ENCODE data around the gene FLNB.
"Not testable (repeated sequence)": the region's sequence is repeated elsewhere in the genome, so short reads cannot be mapped to it uniquely, and the experiment has no call there.

The FLNB gene

GRCh38 chr3:58032186-58032585 is 24.0 kb downstream of the FLNB start:
- DNase-seq, result no peak

- no peak for DNase-seq
Measured at GRCh38 chr3:58034738-58035523, 26.7 kb downstream of the FLNB start.

- peak; percentile 36 for DNase-seq
Measured at GRCh38 chr3:58035524-58036255, 27.5 kb downstream of the FLNB start.

- peak; percentile 24 for DNase-seq
Measured at GRCh38 chr3:58036293-58037032, 28.2 kb downstream of the FLNB start.

- no peak for DNase-seq
Measured at GRCh38 chr3:58037141-58037910, 29.1 kb downstream of the FLNB start.

DNA sequence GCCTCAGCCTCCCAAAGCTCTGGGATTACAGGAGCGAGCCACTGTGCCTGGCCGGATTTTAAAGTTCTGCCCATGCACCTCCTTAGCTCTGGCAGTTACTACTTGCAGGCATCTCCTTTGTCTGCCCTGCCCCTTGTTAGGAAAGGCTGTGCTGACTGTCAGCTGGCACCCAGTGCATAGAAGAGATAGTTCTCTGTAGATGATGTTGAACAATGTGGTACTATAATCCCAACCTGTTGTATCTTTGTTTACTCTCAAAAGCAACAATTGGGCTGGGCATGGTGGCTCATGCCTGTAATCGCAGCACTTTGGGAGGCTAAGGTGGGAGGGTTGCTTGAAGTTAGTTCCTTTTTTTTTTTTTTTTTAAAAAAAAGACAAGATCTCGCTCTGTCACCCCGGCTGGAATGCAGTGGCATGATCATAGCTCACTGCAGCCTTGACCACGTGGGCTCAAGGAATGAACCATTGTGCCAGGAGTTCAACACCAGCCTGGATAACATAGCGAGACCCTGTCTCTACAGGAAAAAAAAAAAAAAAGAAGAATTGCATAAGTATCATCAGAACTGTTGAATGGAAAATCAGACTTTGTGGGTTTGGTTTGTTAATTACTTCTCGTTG is 30.6 kb downstream of the FLNB start:
- DNase-seq, result no peak

DNA sequence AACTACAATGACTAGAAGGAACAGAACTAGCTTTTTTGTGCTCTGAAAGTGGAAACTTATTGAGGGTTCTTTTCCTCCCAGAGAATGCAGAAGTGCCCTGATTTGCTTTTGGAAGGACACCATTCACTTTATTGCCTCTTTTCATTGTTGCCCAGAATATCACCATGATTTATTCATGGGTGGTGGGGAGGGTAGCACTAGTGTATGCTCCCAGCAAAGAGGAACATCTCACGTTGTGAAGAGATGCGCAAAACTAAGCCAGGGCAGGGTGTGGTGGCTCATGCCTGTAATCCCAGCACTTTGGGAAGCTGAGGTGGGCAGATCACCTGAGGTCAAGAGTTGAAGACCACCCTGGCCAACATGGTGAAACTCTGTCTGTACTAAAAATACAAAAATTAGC is 31.4 kb downstream of the FLNB start:
- DNase-seq, result no peak

DNA sequence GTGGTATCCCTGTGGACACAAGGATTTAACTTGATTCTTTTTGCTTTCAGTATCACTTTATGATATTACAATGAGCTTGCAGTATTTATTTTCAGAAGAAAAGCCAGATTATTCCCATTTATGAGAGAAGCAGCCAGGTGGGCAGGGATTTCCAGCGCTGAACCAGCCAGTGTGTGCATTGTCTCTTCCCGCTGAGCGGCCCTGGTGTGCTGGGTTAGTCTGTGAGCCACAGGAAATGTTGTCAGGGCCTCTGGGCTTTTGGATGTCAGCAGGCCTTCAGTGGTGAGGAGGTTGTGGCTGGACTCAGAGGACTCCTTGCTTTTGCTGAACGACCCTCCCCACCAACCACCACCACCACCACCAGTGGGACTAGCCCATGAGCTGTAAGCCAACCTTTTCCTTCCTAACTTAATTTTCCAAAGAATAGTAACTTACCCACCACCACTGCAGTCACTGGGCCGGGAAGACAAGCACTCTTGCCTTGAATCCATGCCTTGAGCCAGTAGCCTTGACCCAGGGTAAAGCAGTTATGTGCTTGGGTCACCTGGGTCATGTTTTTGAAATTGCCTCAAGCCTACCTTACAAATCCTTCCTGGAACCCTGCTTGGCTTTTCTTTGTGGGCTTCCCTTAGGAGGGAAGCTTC is 33.1 kb downstream of the FLNB start:
- DNase-seq, result no peak

GRCh38 chr3:58041826-58042324 is 33.7 kb downstream of the FLNB start:
- DNase-seq, result no peak

- DNase-seq, result no peak
Measured at GRCh38 chr3:58042947-58043707, 34.9 kb downstream of the FLNB start.

DNA sequence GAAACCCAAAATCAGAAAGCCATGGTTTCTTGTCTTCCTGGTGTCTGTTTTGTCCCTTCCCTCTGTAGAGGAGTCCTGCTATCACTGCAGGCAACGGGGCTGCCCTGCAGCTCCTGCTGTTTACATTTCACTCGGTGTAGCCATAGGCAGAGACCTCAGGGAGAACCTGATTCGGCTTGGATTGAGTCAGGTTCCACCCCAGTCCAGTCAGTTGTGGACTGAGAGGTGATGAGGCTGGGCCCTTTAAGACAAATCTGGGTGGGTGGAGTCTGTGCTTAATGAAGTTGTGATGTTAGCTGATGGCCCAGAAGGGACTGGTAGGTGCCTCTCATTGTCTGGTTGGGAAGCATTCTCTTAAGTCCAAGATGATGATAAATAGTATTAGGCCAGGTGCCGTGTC is 35.7 kb downstream of the FLNB start:
- no peak for DNase-seq

GRCh38 chr3:58044691-58045483 is 36.7 kb downstream of the FLNB start:
- DNase-seq, result no peak

DNA sequence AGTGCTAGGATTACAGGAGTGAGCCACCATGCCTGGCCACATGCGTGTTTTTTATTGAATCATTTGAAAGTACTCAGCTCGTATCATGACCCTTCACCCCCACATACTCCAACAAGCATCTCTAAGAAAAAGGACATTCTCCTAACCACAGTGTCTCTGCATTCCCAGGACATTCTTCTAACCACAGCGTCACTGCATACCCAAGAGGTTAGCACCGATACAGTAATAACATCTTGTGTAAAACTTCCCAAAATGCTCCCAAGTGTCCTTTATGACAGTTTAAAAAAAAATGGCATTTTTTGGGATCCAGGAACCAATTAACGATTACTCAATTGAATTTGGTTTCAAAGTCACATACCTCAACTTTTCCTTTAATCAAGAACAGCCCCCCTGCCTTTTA is 39.6 kb downstream of the FLNB start:
- no peak for DNase-seq

- no peak for DNase-seq
Measured at GRCh38 chr3:58048301-58048700, 40.1 kb downstream of the FLNB start.

GRCh38 chr3:58049143-58049785 is 41.0 kb downstream of the FLNB start:
- DNase-seq, result no peak

DNA sequence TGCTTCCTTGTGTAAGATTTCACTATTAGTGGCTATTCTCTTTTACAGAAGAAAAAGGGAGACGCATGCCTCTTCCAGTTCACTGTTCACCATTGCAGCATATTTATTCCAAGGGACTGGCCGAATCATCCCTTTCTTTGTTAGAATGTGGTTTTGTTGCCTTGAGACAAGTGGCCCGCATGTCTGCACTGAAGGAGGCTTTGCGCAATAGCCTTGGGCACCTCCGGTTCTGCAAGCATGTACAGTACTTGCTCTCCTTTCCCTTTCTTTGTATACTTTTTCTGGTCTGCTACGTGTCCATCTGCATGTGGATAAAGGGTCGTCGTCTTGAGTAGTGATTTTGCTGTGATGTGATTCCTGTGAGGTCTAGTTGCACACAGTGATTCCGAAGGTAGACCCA is 43.0 kb downstream of the FLNB start:
- DNase-seq, result no peak

DNA sequence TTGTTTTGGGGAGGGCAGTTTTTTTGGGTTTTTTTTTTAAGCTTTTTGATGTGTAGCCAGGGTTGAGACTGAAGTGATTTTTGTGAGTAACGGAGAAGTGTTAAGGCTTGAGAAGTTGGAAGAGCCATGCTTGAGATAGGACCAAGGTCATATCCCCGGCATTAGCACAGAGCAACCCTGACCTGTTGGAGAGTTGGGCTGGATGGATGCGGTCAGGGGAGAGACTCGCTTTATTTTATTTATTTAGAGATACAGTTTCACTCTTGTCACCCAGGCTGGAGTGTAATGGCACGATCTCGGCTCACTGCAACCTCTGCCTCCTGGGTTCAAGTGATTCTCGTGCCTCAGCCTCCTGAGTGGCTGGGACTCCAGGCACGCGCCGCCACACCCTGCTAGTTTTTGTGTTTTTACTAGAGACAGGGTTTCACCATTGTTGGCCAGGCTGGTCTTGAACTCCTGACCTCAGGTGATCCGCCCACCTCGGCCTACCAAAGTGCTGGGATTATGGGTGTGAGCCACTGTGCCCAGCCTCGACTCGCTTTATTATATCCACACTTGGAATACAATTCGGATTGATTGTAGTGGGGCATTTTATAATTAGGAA is 43.5 kb downstream of the FLNB start:
- not testable (repeated sequence) for DNase-seq

Measured in right kidney (tissue), 1 donor.